ENCODE results near the gene CACNA2D3. TPM values are rescaled to one million over a fixed set of nuclear protein-coding genes. Genes with fewer than 3 reads are reported as not detected.

CACNA2D3 gene
- total RNA-seq, 1 donor from 2014 or later, result not detected

GRCh38 chr3:54608041-54608440, 485.7 kb downstream of the CACNA2D3 start:
- no peak overlapping the region for H3K27ac Mint-ChIP-seq
- Histone ChIP-seq H3F3A (ENCODE audit: low read depth) (no peaks in the 10 kb centered on the region), H3K27ac (no peak overlapping the region), H3K79me2 (ENCODE audit: low read depth) (no peaks in the 10 kb centered on the region), H3K9ac (no peak overlapping the region), H3K9me3 (ENCODE audit: low read depth) (no peaks in the 10 kb centered on the region), H3K27me3 (no peaks in the 10 kb centered on the region), H2AFZ (replicated peaks) (no peak overlapping the region), H3K36me3 (no peaks in the 10 kb centered on the region), H4K20me1 (ENCODE audit: low read depth) (no peaks in the 10 kb centered on the region), H3K4me2 (no peak overlapping the region), H3K4me3 (no peak overlapping the region), H3K4me1 (peaks cover 2% of the 10 kb centered on the region)
- no peak for DNase-seq (ENCODE audit: low spot score)
- H3K27me3 Mint-ChIP-seq (ENCODE audit: insufficient read depth, low read depth), result peaks cover 10% of the 10 kb centered on the region
- peaks cover 8% of the 10 kb centered on the region for H3K9me3 Mint-ChIP-seq
- no peaks in the 10 kb centered on the region for H3K36me3 Mint-ChIP-seq
- peaks cover 6% of the 10 kb centered on the region for H3K4me1 Mint-ChIP-seq
- no peak for TF ChIP-seq EZH2phosphoT487 (IDR thresholded peaks at IDR 0.05)
- H3K4me3 Mint-ChIP-seq, result no peak overlapping the region

- DNase-seq (ENCODE audit: low spot score), result no peak
- no peak overlapping the region for H3K27ac Mint-ChIP-seq
- no peaks in the 10 kb centered on the region for H3K27me3 ChIP-seq
- H4K20me1 ChIP-seq (ENCODE audit: low read depth), result no peaks in the 10 kb centered on the region
- H3K36me3 Mint-ChIP-seq, result no peaks in the 10 kb centered on the region
- H3K36me3 ChIP-seq, result no peaks in the 10 kb centered on the region
- peaks cover 5% of the 10 kb centered on the region for H3K27me3 Mint-ChIP-seq (ENCODE audit: insufficient read depth, low read depth)
- no peaks in the 10 kb centered on the region for H3F3A ChIP-seq (ENCODE audit: low read depth)
- H3K9me3 ChIP-seq (ENCODE audit: low read depth), result no peaks in the 10 kb centered on the region
- H3K9ac ChIP-seq, result no peak overlapping the region
- no peak overlapping the region for H3K4me3 Mint-ChIP-seq
- H3K9me3 Mint-ChIP-seq, result no peaks in the 10 kb centered on the region
- H3K4me1 ChIP-seq, result no peaks in the 10 kb centered on the region
- no peak overlapping the region for H3K4me3 ChIP-seq
- H2AFZ ChIP-seq (replicated peaks), result no peak overlapping the region
- H3K79me2 ChIP-seq (ENCODE audit: low read depth), result no peaks in the 10 kb centered on the region
- H3K27ac ChIP-seq, result no peak overlapping the region
- H3K4me2 ChIP-seq, result no peak overlapping the region
- TF ChIP-seq EZH2phosphoT487 (IDR thresholded peaks at IDR 0.05) (no peak), CTCF (IDR thresholded peaks at IDR 0.05) (no peak), EZH2 (IDR thresholded peaks at IDR 0.05) (no peak)
- H3K4me1 Mint-ChIP-seq, result peaks cover 8% of the 10 kb centered on the region
These were observed 496.7 kb downstream of the CACNA2D3 start for GRCh38 chr3:54619053-54619452.

- H3K9ac ChIP-seq, result no peak overlapping the region
- Mint-ChIP-seq H3K27ac (peak overlapping the region; percentile 7), H3K36me3 (no peaks in the 10 kb centered on the region), H3K27me3 (ENCODE audit: insufficient read depth, low read depth) (peaks cover 5% of the 10 kb centered on the region), H3K4me3 (no peak overlapping the region), H3K9me3 (no peaks in the 10 kb centered on the region), H3K4me1 (peaks cover 8% of the 10 kb centered on the region)
- no peak for TF ChIP-seq EZH2 (IDR thresholded peaks at IDR 0.05)
- TF ChIP-seq EZH2phosphoT487 (IDR thresholded peaks at IDR 0.05), result no peak
- no peak for TF ChIP-seq CTCF (IDR thresholded peaks at IDR 0.05)
- no peak for DNase-seq (ENCODE audit: low spot score)
- H3F3A ChIP-seq (ENCODE audit: low read depth), result no peaks in the 10 kb centered on the region
- H3K79me2 ChIP-seq (ENCODE audit: low read depth), result no peaks in the 10 kb centered on the region
- no peaks in the 10 kb centered on the region for H3K9me3 ChIP-seq (ENCODE audit: low read depth)
- H3K27me3 ChIP-seq, result no peaks in the 10 kb centered on the region
- no peak overlapping the region for H3K4me2 ChIP-seq
- no peaks in the 10 kb centered on the region for H3K4me1 ChIP-seq
- H3K4me3 ChIP-seq, result no peak overlapping the region
- H3K36me3 ChIP-seq, result no peaks in the 10 kb centered on the region
- no peaks in the 10 kb centered on the region for H4K20me1 ChIP-seq (ENCODE audit: low read depth)
- no peak overlapping the region for H3K27ac ChIP-seq
- H2AFZ ChIP-seq (replicated peaks), result no peak overlapping the region
These were observed 497.2 kb downstream of the CACNA2D3 start for GRCh38 chr3:54619531-54619930.

GRCh38 chr3:54621184-54621583, 498.8 kb downstream of the CACNA2D3 start:
- H3K79me2 ChIP-seq (ENCODE audit: low read depth), result no peaks in the 10 kb centered on the region
- Mint-ChIP-seq H3K4me1 (peaks cover 8% of the 10 kb centered on the region), H3K4me3 (no peak overlapping the region), H3K27ac (no peak overlapping the region), H3K9me3 (peaks cover 7% of the 10 kb centered on the region), H3K36me3 (no peaks in the 10 kb centered on the region), H3K27me3 (ENCODE audit: insufficient read depth, low read depth) (peaks cover 8% of the 10 kb centered on the region)
- H3K4me2 ChIP-seq, result no peak overlapping the region
- DNase-seq (ENCODE audit: low spot score), result no peak
- no peak overlapping the region for H3K9ac ChIP-seq
- no peak overlapping the region for H2AFZ ChIP-seq (replicated peaks)
- H3F3A ChIP-seq (ENCODE audit: low read depth), result no peaks in the 10 kb centered on the region
- no peak overlapping the region for H3K27ac ChIP-seq
- no peaks in the 10 kb centered on the region for H4K20me1 ChIP-seq (ENCODE audit: low read depth)
- TF ChIP-seq CTCF (IDR thresholded peaks at IDR 0.05) (no peak), EZH2phosphoT487 (IDR thresholded peaks at IDR 0.05) (no peak), EZH2 (IDR thresholded peaks at IDR 0.05) (no peak)
- no peaks in the 10 kb centered on the region for H3K9me3 ChIP-seq (ENCODE audit: low read depth)
- no peaks in the 10 kb centered on the region for H3K27me3 ChIP-seq
- no peaks in the 10 kb centered on the region for H3K4me1 ChIP-seq
- no peaks in the 10 kb centered on the region for H3K36me3 ChIP-seq
- no peak overlapping the region for H3K4me3 ChIP-seq
